ENCODE measurements around the gene GALNT16. TPM values are rescaled to one million over a fixed set of nuclear protein-coding genes. Genes with fewer than 3 reads are reported as not detected.

Gene GALNT16
- total and polyA plus RNA-seq, 2 donors from 2014 or later: 13.1 to 15.2 TPM

DNA sequence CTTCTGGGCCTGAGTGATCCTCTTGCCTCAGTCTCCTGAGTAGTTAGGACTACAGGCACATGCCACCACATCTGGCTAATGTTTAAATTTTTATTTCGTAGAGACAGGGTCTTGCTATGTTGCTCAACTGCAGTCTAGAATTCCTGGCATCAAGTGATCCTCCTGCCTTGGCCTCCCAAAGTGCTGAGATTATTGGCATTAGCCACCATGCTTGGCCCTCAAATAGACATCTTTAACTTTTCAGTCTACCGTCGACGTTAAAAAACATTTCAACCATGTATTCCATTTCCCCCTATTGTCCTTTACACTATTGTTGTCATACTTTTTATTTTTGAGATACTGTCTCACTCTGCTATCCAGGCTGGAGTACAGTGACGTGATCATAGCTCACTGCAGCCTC is 115.8 kb downstream of the GALNT16 start:
- Histone ChIP-seq H3K4me3 (ENCODE audit: low read length in 3 of 3) (no peak overlapping the region), H3K9me3 (ENCODE audit: control insufficient read depth in 2 of 3, insufficient read depth in 1 of 3, low read length in 3 of 3) (peaks cover 0 to 2% (median 0%) of the 10 kb centered on the region in 3 donors), H3K27ac (ENCODE audit: low read depth in 2 of 2, low read length in 2 of 2) (no peak overlapping the region), H3K36me3 (ENCODE audit: control insufficient read depth in 2 of 3, insufficient read depth in 3 of 3, low read length in 3 of 3) (peaks cover 10 to 24% (median 10%) of the 10 kb centered on the region in 3 donors), H3K4me1 (ENCODE audit: control insufficient read depth in 2 of 3, insufficient read depth in 2 of 3, low read depth in 1 of 3, low read length in 3 of 3) (no peaks in the 10 kb centered on the region), H3K9ac (ENCODE audit: low read length in 3 of 3) (no peak overlapping the region), H3K27me3 (ENCODE audit: control insufficient read depth, insufficient read depth, low read length) (no peaks in the 10 kb centered on the region)
- FAIRE-seq (no peak), DNase-seq (no peak)
- TF ChIP-seq, protein P1, sequence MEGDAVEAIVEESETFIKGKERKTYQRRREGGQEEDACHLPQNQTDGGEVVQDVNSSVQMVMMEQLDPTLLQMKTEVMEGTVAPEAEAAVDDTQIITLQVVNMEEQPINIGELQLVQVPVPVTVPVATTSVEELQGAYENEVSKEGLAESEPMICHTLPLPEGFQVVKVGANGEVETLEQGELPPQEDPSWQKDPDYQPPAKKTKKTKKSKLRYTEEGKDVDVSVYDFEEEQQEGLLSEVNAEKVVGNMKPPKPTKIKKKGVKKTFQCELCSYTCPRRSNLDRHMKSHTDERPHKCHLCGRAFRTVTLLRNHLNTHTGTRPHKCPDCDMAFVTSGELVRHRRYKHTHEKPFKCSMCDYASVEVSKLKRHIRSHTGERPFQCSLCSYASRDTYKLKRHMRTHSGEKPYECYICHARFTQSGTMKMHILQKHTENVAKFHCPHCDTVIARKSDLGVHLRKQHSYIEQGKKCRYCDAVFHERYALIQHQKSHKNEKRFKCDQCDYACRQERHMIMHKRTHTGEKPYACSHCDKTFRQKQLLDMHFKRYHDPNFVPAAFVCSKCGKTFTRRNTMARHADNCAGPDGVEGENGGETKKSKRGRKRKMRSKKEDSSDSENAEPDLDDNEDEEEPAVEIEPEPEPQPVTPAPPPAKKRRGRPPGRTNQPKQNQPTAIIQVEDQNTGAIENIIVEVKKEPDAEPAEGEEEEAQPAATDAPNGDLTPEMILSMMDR (IDR thresholded peaks at IDR 0.05; ENCODE audit: borderline replicate concordance, extremely low read depth, insufficient read depth): no peak
- intact Hi-C loops (cut with DNase I): no loop called here

DNA sequence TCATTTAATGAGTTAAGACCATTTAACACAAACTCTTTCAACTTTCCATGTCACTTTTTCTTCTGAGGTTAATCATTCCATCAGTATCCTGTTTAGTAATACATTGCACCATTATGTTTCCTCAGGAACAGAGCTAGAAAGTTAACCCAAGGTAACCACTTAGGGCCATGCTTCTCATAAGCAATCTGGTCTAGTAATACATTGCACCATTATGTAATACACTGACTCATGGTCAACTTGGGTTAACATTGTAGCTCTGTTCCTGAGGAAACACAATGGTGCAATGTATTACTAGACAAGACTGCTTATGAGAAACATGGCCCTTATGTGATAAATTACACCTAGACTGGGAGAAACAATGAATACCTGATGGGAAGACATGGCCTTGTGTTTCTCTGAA is 116.5 kb downstream of the GALNT16 start:
- H3K9me3 ChIP-seq (ENCODE audit: control insufficient read depth in 2 of 3, insufficient read depth in 1 of 3, low read length in 3 of 3): peaks cover 0 to 2% (median 0%) of the 10 kb centered on the region in 3 donors
- no peak overlapping the region for H3K27ac ChIP-seq (ENCODE audit: low read depth in 2 of 2, low read length in 2 of 2)
- H3K36me3 ChIP-seq (ENCODE audit: control insufficient read depth in 2 of 3, insufficient read depth in 3 of 3, low read length in 3 of 3): peaks cover 10 to 24% (median 10%) of the 10 kb centered on the region in 3 donors
- H3K27me3 ChIP-seq (ENCODE audit: control insufficient read depth, insufficient read depth, low read length): no peaks in the 10 kb centered on the region
- DNase-seq: no peak
- no peak for FAIRE-seq
- intact Hi-C loops (cut with DNase I): no loop called here
- TF ChIP-seq, protein P1 (IDR thresholded peaks at IDR 0.05; ENCODE audit: borderline replicate concordance, extremely low read depth, insufficient read depth): no peak
- no peak overlapping the region for H3K4me3 ChIP-seq (ENCODE audit: low read length in 3 of 3)
- H3K9ac ChIP-seq (ENCODE audit: low read length in 3 of 3): no peak overlapping the region
- no peaks in the 10 kb centered on the region for H3K4me1 ChIP-seq (ENCODE audit: control insufficient read depth in 2 of 3, insufficient read depth in 2 of 3, low read depth in 1 of 3, low read length in 3 of 3)

DNA sequence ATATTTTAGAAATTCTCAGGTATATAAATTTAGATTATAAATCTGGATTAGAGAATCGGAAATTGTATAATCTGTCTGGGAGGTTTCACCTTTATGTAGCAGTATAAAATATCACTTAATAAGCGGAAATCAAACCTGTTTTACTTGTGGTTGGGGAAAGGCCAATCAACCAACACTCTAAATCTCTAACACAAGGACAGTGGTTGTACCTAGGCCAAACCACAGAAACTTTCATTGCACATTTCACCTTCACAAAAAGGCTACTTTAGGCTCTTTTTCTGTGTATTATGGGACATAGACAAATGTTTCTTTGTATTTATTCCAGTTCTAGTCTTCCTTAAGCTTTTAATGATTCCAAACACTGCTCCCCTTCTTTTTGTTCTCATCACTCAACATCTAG is 118.3 kb downstream of the GALNT16 start:
- FAIRE-seq (no peak), DNase-seq (peak in 1 of 5 donors; percentile 42)
- no peak overlapping the region for H3K4me3 ChIP-seq (ENCODE audit: low read length in 3 of 3)

More for the DNA sequence above, 118.3 kb downstream of the GALNT16 start:
- Histone ChIP-seq H3K27me3 (ENCODE audit: control insufficient read depth, insufficient read depth, low read length) (no peaks in the 10 kb centered on the region), H3K9ac (ENCODE audit: low read length in 3 of 3) (no peak overlapping the region), H3K36me3 (ENCODE audit: control insufficient read depth in 2 of 3, insufficient read depth in 3 of 3, low read length in 3 of 3) (peaks cover 10 to 24% (median 10%) of the 10 kb centered on the region in 3 donors), H3K27ac (ENCODE audit: low read depth in 2 of 2, low read length in 2 of 2) (no peak overlapping the region), H3K9me3 (ENCODE audit: control insufficient read depth in 2 of 3, insufficient read depth in 1 of 3, low read length in 3 of 3) (peaks cover 0 to 2% (median 0%) of the 10 kb centered on the region in 3 donors), H3K4me1 (ENCODE audit: control insufficient read depth in 2 of 3, insufficient read depth in 2 of 3, low read depth in 1 of 3, low read length in 3 of 3) (no peaks in the 10 kb centered on the region)
- intact Hi-C loops (cut with DNase I): no loop called here
- TF ChIP-seq, protein P1 (IDR thresholded peaks at IDR 0.05; ENCODE audit: borderline replicate concordance, extremely low read depth, insufficient read depth): no peak

Data from kidney (tissue), 14 donors.